Midbrain (tissue), 1 donor: ENCODE results near the gene SFTPA2.
"Not testable (repeated sequence)": the region's sequence is repeated elsewhere in the genome, so short reads cannot be mapped to it uniquely, and the experiment has no call there.

Experiments
- DNase-seq: peaks from one replicate; lab custom pipeline; 2025; lab: John Stamatoyannopoulos, UW

SFTPA2 gene

DNA sequence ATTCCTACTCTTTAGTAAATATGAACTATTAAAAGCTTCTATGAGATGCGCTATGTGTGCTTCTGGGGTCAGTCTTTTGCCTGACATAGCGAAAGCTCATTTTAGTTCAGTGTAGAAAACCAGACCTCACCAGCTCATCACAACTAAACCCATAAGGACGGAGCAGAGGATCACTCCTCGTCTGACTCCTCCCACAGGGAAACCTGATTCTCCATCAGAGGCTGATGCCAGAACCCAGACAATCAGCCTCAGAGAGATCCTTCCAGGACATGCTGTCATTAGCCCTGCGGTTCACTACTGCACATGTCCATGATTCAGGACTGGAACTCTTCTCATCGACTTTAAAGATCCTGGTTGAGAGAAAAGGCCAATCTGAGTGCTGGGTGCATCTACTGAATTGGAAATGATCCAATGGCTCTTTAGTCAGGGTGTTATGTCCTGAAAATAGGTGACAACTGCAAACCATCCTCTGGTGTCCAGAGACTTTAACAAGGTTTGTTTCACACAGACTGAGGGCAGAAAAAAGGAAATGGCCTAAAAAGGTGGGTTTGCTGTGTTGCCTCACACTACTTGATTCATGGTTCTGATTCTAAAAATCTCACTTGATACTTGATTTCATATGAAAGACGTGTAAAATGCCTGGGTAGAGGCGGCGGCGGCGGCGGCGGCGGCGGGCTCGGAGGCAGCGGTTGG is 48.2 kb downstream of the SFTPA2 start, which contains the start of gene EIF5AL1:
Gene EIF5AL1, plus strand, starts transcription at position 643 of the 693 bp plus-strand sequence. CDS start 117 bp downstream, outside the sequence.
- not testable (repeated sequence) for DNase-seq

DNA sequence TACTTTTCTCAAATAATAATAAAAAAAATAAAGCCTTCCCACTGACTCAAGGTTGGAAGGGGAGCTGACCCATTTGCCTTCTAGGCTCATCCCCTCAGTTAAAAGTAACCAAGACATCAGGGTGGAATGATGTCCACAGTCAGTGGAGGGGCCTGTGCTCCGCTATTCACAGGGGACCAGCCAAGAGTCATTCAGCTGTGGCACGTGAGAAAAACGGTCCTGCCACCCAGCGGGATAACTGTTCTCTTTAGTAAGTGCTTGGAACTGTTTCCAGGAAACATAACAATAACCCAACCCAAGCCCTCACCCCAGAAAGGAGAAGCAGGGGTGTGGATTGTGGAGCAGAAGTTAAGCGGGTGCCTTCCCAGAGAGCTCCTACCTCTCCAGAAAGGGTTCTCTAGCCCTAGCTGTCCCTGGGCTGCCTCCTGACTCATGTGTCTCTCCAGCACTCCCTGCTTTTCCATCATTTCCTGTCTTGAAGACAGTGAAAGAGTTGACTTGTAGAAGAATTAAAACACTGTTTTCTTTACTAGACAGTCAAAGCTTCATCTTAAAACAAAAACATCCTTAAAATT is 50.2 kb downstream of the SFTPA2 start:
- DNase-seq, result not testable (repeated sequence)

DNA sequence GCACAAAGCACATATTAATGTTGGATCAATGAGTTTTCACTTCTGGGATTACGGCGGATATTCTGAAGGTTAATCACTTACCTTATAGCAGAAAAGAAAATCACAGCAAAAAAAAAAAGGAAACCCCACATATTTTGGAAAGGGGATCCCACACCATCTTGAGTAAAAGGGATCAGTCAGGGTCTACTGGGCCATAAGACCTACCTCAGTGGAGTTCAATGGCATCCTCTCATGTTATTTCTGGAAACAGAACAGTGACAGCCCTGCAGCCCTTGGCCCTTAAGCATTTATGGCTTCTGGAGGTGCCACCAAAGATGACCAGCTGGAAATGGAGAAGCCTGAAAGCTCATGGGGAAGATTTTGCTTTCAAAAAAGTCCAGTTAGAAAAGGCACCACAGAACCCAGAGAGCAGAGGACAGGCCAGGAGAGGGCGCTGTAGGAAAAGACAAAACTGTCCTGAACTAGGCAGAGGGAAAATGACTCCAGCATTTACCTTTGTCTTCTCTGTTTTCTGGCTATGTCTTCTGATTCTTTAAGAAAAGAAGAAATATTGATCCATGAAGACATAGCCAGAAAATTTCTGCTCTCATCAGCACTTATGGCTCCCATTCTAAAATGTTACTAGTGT is 50.8 kb downstream of the SFTPA2 start:
- not testable (repeated sequence) for DNase-seq

DNA sequence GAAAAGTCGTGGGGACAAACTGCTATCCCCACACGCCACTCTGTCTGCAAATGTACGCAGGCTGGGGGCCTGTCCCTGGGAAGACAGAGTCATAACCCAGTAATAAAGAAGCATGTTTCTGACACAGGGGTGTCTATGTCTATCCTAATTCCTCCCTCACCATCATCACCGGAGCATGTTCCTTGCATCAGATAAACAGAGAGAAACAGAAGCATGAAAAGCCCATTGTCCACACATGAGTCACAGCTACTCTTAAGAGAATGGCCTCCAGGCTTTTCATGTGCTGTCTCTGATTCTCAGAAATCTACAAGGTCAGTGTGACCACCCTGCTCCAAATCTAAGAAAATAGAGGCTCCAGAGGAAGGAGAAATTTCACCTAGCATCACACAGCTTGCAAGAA is 52.0 kb downstream of the SFTPA2 start:
- not testable (repeated sequence) for DNase-seq

DNA sequence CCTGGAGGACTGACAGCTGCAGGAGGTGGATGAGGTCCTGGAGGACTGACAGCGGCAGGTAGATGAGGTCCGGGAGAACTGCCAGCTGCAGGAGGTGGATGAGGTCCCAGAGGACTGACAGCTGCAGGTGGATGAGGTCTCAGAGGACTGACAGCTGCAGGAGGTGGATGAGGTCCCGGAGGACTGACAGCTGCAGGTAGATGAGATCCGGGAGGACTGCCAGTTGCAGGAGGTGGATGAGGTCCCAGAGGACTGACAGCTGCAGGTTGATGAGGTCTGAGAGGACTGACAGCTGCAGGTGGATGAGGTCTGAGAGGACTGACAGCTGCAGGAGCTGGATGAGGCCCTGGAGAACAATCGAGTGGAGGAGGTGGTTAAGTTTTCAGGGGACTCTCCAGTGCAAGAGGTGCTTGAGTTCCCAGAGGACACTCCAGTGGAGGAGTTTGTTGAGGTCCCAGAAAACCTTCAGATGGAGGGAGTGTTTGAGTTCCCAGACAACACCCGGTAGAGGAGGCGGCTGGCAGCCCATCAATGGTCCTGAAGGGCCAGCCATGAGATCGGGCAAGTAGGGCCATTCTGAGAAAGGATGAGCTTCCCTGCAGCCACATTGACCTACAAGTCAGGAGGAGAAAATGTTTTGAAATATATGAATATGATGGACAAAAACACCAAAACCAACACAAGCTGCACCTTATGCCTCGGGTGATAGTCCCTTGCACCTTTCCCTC is 52.6 kb downstream of the SFTPA2 start:
- DNase-seq, result no peak
